ENCODE results near the gene BYSL.

BYSL gene

DNA sequence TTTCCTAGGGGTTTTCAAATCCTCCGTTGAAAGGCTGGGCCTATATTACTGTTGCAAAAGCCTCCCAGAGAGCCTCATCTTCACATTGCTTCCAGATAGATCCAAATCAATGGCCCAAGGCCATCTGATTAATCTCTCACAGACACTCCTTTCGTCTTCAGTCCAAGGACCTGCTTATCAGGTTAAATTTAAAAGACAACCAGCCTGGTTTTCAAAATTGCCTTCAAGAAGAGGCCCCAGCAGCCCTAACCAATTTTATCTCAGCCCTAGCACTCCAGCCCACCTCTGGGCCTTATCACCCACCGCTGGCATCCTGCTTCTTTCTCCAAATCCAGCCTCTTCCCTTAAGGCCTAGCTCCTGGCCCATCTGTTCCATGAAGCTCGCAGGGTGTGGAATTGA is 35.8 kb downstream of the BYSL start:
- no peak overlapping the region for H3K4me3 ChIP-seq (ENCODE audit: low read depth, low read length)
- no peak for DNase-seq (ENCODE audit: low read depth, low spot score)
- POLR2A ChIA-PET, result no interaction called here
- CTCF ChIA-PET, result interaction anchor here (1.0 kb wide), 1 partner anchor 36 kb away, joined by 5 read pairs; the partner anchor contains the start of gene MED20
- no peak for TF ChIP-seq CTCF (IDR thresholded peaks at IDR 0.05; ENCODE audit: insufficient read depth, low read length, missing control alignments)

DNA sequence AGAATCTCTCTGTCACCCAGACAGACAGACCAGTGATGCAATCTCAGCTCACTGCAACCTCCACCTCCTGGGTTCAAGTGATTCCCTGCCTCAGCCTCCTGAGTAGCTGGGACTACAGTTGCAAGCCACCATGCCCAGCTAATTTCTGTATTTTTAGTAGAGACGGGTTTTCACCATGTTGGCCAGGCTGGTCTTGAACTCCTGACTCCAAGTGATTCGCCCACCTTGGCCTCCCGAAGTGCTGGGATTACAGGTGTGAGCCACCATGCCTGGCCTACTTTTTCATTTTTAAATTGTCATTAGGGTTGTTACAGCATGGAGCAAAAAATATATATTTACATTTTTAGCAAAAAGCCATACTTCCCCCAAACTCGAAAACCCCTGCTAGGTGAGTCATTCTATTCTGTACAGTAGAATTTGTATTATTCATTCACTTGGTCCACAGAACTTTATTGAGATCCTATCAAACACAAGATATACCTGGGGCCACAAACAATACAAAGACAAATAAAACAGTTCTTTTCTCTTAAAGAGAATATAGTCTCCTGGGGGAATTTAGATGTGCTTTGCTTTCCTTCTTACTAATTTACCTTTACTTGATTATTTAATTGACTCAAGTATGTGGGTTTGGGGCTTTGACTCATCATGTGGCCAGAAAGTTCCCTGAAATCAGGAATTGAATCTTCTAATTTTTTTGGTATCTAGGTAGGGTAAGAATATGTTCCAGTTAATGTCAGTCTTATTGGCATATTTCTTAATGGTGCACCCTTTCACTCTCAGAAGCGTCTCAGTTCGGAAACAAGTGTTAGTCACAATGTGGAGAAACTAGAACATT is 36.9 kb downstream of the BYSL start:
- DNase-seq (ENCODE audit: low read depth, low spot score), result no peak
- POLR2A ChIA-PET, result no interaction called here
- no peak overlapping the region for H3K4me3 ChIP-seq (ENCODE audit: low read depth, low read length)
- CTCF ChIA-PET, result no interaction called here
- TF ChIP-seq CTCF (IDR thresholded peaks at IDR 0.05; ENCODE audit: insufficient read depth, low read length, missing control alignments), result no peak

- CTCF ChIA-PET, result interaction anchor here (1.0 kb wide), 1 partner anchor 24 kb away, joined by 3 read pairs; no protein-coding TSS in a partner anchor
- no peak for DNase-seq (ENCODE audit: low read depth, low spot score)
- POLR2A ChIA-PET, result no interaction called here
- no peak for TF ChIP-seq CTCF (IDR thresholded peaks at IDR 0.05; ENCODE audit: insufficient read depth, low read length, missing control alignments)
- no peak overlapping the region for H3K4me3 ChIP-seq (ENCODE audit: low read depth, low read length)
These were observed 38.7 kb downstream of the BYSL start for GRCh38 chr6:41960028-41960427.

DNA sequence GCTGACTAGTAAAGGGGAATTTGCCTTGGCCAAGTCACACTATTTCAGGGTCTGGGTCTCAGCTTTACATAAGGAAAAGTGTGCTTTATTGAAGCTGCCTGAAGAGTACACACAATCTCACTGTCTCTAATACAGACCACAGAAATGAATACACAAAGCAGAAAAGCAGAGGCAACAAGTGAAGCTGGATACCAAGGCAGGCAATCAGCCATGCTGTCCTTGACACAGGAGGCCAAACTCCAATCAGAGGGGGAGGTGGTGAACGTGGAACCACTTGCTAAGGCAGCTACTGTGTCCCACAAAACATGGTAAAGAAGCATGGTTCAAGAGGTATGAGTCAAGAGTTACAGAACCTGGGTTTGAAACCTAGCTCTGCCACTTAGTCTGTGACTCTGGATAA is 42.1 kb downstream of the BYSL start:
- no peak for DNase-seq (ENCODE audit: low read depth, low spot score)
- POLR2A ChIA-PET, result no interaction called here
- no peak overlapping the region for H3K4me3 ChIP-seq (ENCODE audit: low read depth, low read length)
- CTCF ChIA-PET, result interaction anchor here (0.8 to 1.8 kb wide), 8 partner anchors 8 to 81 kb away, joined by 3 to 14 read pairs (median 4); partner anchors contain the start of genes BYSL and MED20
- TF ChIP-seq CTCF (IDR thresholded peaks at IDR 0.05; ENCODE audit: insufficient read depth, low read length, missing control alignments), result no peak

DNA sequence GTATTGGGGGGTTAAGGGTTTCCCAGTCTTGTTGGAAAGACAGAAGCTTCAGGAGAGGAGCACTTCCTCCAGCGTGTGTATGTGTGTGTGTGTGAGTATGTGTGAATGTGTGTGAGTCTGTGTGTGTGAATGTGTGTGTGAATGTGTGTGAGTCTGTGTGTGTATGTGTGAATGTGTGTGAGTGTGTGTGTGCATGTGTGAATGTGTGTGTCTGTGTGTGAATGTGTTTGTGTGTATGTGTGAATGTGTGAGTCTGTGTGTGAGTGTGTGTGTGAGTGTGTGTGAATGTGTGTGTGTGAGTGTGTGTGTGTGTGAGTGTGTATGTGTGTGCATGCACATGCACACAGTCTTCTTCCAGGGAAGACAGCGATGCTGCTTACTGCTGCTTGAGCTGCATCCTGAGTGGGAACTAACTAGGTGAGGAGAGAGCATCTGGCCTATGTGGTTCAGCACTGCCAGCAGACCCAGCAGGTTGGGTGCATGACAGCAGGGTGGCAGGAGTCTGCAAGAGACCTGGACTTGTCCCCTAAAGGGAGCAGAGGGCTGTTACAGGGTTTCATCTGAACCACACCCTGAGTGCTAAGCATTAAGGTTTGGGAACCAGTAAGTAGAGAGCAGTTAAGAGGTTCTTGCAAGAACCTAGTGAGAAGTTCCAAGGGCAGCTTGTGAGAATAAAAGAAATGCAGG is 43.0 kb downstream of the BYSL start:
- ChIA-PET CTCF (interaction anchor here (0.8 to 1.8 kb wide), 4 partner anchors 10 to 80 kb away, joined by 3 to 8 read pairs (median 4); no protein-coding TSS in a partner anchor), POLR2A (interaction anchor here (0.6 kb wide), 1 partner anchor 1522 kb away, joined by 3 read pairs; no protein-coding TSS in a partner anchor)
- no peak for TF ChIP-seq CTCF (IDR thresholded peaks at IDR 0.05; ENCODE audit: insufficient read depth, low read length, missing control alignments)
- no peak for DNase-seq (ENCODE audit: low read depth, low spot score)
- H3K4me3 ChIP-seq (ENCODE audit: low read depth, low read length), result no peak overlapping the region

Data from AG04449 (cell line).